ENCODE measurements around the gene KDM2B. TPM values are rescaled to one million over a fixed set of nuclear protein-coding genes. Genes with fewer than 3 reads are reported as not detected.

KDM2B gene
- total and polyA plus RNA-seq, 10 of the 15 experiments (the other 5 are each of a cell fraction or from before 2014, with no cell fraction given) = 13.6 to 124 (median 40.4) TPM

GRCh38 chr12:121404734-121405133 lies 176.1 kb downstream of the KDM2B start (continued):
- TF ChIP-seq REST (IDR thresholded peaks at IDR 0.05; ENCODE audit: low read depth, low read length) (no peak), IRF5 (IDR thresholded peaks at IDR 0.05; ENCODE audit: borderline replicate concordance) (no peak), ZNF592 (IDR thresholded peaks at IDR 0.05) (no peak), POLR2AphosphoS5 (IDR thresholded peaks at IDR 0.05; ENCODE audit: low read length) (peak; percentile 48; the same call in 1 of the 2 replicates), STAT3 (IDR thresholded peaks at IDR 0.05; ENCODE audit: low read depth, low read length) (no peak), MXI1 (IDR thresholded peaks at IDR 0.05; ENCODE audit: low read depth, low read length) (no peak), NFYB (IDR thresholded peaks at IDR 0.05; ENCODE audit: insufficient read depth, low read depth, low read length) (no peak), MTA2 (IDR thresholded peaks at IDR 0.05; ENCODE audit: low read depth) (no peak)

Measured in GM12878 (cell line).